ENCODE data around the gene PSMD2. TPM values are rescaled to one million over a fixed set of nuclear protein-coding genes. Genes with fewer than 3 reads are reported as not detected.
"Not testable (repeated sequence)": the region's sequence is repeated elsewhere in the genome, so short reads cannot be mapped to it uniquely, and the experiment has no call there.

Gene PSMD2
- total and polyA plus RNA-seq, 5 donors, result 161 to 230 (median 223) TPM

DNA sequence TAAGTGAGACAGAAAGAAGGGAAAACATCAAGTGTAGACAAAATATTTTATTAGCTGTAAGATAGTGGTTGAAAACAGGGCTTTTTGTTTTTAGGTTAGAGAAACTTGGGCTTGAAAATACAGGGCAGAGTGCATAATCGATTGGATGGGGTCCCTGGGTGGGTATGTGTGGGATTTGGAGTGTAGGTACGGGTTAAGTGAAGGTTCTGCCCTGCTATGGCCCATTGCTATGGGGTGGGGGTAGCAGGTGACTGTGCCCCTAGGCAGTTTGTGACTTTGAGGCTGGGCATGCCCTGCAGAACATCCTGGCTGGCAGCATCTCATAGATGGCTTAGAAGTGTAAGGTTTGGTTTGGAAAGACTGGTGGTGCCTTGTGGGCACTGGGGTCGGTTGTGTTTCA lies 34.7 kb downstream of the PSMD2 start:
- 79% methylated on average over 3 of the region's 3 CpGs for WGBS
- Histone ChIP-seq H3K27ac (ENCODE audit: low read length) (no peak overlapping the region), H3K9me3 (ENCODE audit: control insufficient read depth, low read length) (no peaks in the 10 kb centered on the region), H3K4me3 (ENCODE audit: low read length) (no peak overlapping the region), H3K4me1 (ENCODE audit: control insufficient read depth, insufficient read depth, low read length) (no peaks in the 10 kb centered on the region), H3K27me3 (ENCODE audit: control insufficient read depth, insufficient read depth) (no peaks in the 10 kb centered on the region)
- intact Hi-C loops (cut with DNase I), result no loop called here
- no peak for ATAC-seq
- peak in 1 of 3 donors; percentile 19 for DNase-seq

DNA sequence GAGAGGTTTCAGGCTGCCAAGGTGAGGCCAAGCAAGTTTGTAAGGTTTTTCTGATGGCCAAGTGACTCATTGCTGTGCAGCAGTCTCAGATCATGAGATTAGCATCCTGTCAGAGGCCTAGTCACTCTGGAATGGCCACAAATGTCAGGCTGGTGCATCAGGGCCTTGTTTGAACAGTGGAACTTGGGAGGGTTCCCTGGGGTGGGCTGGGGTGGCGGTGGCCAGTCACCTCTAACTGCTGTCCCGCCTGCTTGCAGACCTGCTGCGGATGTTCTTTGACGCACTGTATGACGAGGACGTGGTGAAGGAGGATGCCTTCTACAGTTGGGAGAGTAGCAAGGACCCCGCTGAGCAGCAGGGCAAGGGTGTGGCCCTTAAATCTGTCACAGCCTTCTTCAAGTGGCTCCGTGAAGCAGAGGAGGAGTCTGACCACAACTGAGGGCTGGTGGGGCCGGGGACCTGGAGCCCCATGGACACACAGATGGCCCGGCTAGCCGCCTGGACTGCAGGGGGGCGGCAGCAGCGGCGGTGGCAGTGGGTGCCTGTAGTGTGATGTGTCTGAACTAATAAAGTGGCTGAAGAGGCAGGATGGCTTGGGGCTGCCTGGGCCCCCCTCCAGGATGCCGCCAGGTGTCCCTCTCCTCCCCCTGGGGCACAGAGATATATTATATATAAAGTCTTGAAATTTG lies 35.6 kb downstream of the PSMD2 start:
- WGBS, result 79% methylated on average over 15 of the region's 15 CpGs

DNA sequence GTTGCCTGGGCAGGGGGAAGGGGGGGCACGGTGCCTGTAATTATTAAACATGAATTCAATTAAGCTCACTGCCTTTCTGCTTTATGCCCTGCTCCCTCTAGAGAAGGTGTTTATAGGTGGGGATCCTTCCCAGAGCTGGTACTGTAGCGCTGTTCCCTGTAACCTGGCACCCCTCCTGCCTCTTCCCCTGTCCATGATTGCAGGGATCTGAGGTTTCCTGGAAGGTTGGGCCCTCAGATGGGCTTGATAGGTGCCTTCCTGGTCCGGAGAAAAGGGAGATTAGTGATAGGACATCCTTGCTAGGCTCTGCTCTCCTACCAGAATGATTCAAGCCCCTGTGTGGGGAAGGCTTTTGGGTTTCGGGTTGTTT lies 36.2 kb downstream of the PSMD2 start:
- no peaks in the 10 kb centered on the region for H3K9me3 ChIP-seq (ENCODE audit: control insufficient read depth, low read length)
- H3K27me3 ChIP-seq (ENCODE audit: control insufficient read depth, insufficient read depth), result no peaks in the 10 kb centered on the region
- H3K4me3 ChIP-seq (ENCODE audit: low read length), result no peak overlapping the region
- intact Hi-C loops (cut with DNase I), result no loop called here
- ATAC-seq (peak in 1 of 2 donors; percentile 0), DNase-seq (peak in 2 of 3 donors; percentile 38 to 53)
- peaks cover 4% of the 10 kb centered on the region for H3K4me1 ChIP-seq (ENCODE audit: control insufficient read depth, insufficient read depth, low read length)
- H3K27ac ChIP-seq (ENCODE audit: low read length), result peak overlapping the region; percentile 97
- 48% methylated on average over 4 of the region's 4 CpGs for WGBS

More for the DNA sequence above, 35.6 kb downstream of the PSMD2 start:
- intact Hi-C loops (cut with DNase I), result no loop called here
- Histone ChIP-seq H3K27me3 (ENCODE audit: control insufficient read depth, insufficient read depth) (no peaks in the 10 kb centered on the region), H3K9me3 (ENCODE audit: control insufficient read depth, low read length) (no peaks in the 10 kb centered on the region), H3K4me3 (ENCODE audit: low read length) (no peak overlapping the region), H3K27ac (ENCODE audit: low read length) (no peak overlapping the region), H3K4me1 (ENCODE audit: control insufficient read depth, insufficient read depth, low read length) (peaks cover 4% of the 10 kb centered on the region)
- DNase-seq (peak in 2 of 3 donors; percentile 55 to 65), ATAC-seq (no peak)

GRCh38 chr3:184335661-184336546 lies 36.9 kb downstream of the PSMD2 start:
- 1% methylated on average over 77 of the region's 77 CpGs for WGBS

DNA sequence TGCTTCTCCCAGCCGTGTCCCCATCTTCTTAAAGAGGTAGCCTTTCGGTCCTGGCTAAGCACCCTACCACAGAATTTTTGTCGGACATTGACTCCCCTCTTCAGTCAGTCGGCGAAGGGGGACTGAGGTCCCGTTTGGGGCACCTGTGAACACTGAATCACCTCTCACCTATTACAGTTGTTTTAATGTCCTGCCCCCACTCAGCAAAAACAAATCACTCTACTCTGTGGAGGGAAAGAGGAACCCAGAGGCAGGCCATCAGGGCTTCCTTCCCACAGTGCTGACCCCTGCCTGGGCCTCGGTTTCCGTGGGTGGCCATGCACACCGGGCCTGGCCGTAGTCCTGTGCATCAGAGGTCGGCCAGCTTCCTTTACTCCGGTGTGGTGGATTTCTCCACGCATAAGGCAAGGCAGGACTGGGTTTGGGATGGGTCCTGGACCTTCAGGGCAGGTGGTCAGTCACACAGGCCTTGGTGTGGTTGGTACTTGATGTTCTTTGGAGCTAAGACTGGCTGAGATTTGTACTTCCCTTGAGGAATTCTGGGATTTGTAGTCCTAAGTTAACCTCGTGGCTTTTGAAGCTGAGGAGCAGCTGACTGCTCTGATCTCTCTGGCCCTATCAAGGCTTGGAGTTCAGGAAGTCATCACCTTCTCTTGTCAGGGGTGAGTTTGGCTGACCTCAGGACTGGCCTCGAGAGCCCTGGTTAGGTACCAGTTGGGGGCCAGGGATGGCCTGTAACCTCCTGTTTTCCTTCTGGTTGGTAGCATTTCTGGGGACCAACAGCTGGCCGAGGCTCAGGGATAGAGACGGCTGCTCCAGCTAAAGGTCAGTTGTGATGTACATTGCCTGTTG lies 37.7 kb downstream of the PSMD2 start:
- Histone ChIP-seq H3K27ac (ENCODE audit: low read length) (peak overlapping the region; percentile 97), H3K27me3 (ENCODE audit: control insufficient read depth, insufficient read depth) (no peaks in the 10 kb centered on the region), H3K4me3 (ENCODE audit: low read length) (peak overlapping the region; percentile 94), H3K4me1 (ENCODE audit: control insufficient read depth, insufficient read depth, low read length) (peaks cover 4% of the 10 kb centered on the region), H3K9me3 (ENCODE audit: control insufficient read depth, low read length) (no peaks in the 10 kb centered on the region)
- DNase-seq (peak in 2 of 3 donors; percentile 63 to 77), ATAC-seq (peak; percentile 40 to 50)
- intact Hi-C loops (cut with DNase I), result no loop called here
- WGBS, result 11% methylated on average over 17 of the region's 17 CpGs

More at GRCh38 chr3:184335661-184336546, 36.9 kb downstream of the PSMD2 start:
- Histone ChIP-seq H3K4me1 (ENCODE audit: control insufficient read depth, insufficient read depth, low read length) (peaks cover 4% of the 10 kb centered on the region), H3K27me3 (ENCODE audit: control insufficient read depth, insufficient read depth) (no peaks in the 10 kb centered on the region), H3K9me3 (ENCODE audit: control insufficient read depth, low read length) (no peaks in the 10 kb centered on the region), H3K27ac (ENCODE audit: low read length) (peak overlapping the region; percentile 97), H3K4me3 (ENCODE audit: low read length) (peak overlapping the region; percentile 94)
- intact Hi-C loops (cut with DNase I), result no loop called here
- DNase-seq (peak; percentile 89 to 96 (median 96)), ATAC-seq (peak; percentile 70 to 76)

- peaks cover 4% of the 10 kb centered on the region for H3K4me1 ChIP-seq (ENCODE audit: control insufficient read depth, insufficient read depth, low read length)
- 23% methylated on average over 6 of the region's 6 CpGs for WGBS
- intact Hi-C loops (cut with DNase I), result no loop called here
These were observed 38.3 kb downstream of the PSMD2 start, which contains the start of gene FAM131A for GRCh38 chr3:184337399-184337714. Gene FAM131A, plus strand, starts transcription at chr3:184337600. Its CDS starts 31 bp downstream, at chr3:184337631.

DNA sequence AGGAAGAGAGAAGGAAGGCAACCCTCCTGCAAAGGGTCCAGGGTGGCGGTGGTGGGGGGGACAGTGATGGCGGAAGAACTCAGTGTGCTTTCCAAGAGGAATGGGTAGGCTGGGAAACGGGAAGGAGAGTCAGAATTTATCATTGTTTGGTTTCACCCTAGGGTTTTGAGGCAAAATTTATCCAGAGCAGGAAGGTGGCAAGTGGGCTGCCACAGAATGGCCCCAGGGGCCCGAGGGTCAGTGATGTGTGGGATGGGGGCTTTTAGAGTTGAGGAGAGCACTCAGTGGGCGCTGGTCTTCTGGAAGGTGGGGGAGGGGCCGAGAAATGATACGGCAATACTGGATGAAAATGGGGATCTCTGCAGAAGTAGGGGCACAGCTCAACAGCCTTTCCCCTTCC lies 38.9 kb downstream of the PSMD2 start:
- H3K9me3 ChIP-seq (ENCODE audit: control insufficient read depth, low read length), result no peaks in the 10 kb centered on the region
- no peak overlapping the region for H3K4me3 ChIP-seq (ENCODE audit: low read length)
- H3K4me1 ChIP-seq (ENCODE audit: control insufficient read depth, insufficient read depth, low read length), result peaks cover 4% of the 10 kb centered on the region
- WGBS, result 45% methylated on average over 7 of the region's 7 CpGs
- ATAC-seq (no peak), DNase-seq (peak in 2 of 3 donors; percentile 49 to 54)
- H3K27ac ChIP-seq (ENCODE audit: low read length), result peak overlapping the region; percentile 97
- H3K27me3 ChIP-seq (ENCODE audit: control insufficient read depth, insufficient read depth), result no peaks in the 10 kb centered on the region
- intact Hi-C loops (cut with DNase I), result no loop called here

More at GRCh38 chr3:184337399-184337714, 38.3 kb downstream of the PSMD2 start, which contains the start of gene FAM131A:
- DNase-seq (peak; percentile 81 to 89 (median 83)), ATAC-seq (peak; percentile 46 to 64)
- Histone ChIP-seq H3K27ac (ENCODE audit: low read length) (peak within 1 kb of the TSS; percentile 97), H3K9me3 (ENCODE audit: control insufficient read depth, low read length) (no peaks in the 10 kb centered on the region), H3K4me3 (ENCODE audit: low read length) (peak within 1 kb of the TSS; percentile 94), H3K27me3 (ENCODE audit: control insufficient read depth, insufficient read depth) (no peaks in the 10 kb centered on the region)

GRCh38 chr3:184338511-184338945 lies 39.5 kb downstream of the PSMD2 start:
- DNase-seq (peak; percentile 91 to 96 (median 94)), ATAC-seq (peak; percentile 46 to 64)
- Histone ChIP-seq H3K27me3 (ENCODE audit: control insufficient read depth, insufficient read depth) (no peaks in the 10 kb centered on the region), H3K4me3 (ENCODE audit: low read length) (peak overlapping the region; percentile 29), H3K27ac (ENCODE audit: low read length) (peak overlapping the region; percentile 97), H3K4me1 (ENCODE audit: control insufficient read depth, insufficient read depth, low read length) (peaks cover 4% of the 10 kb centered on the region), H3K9me3 (ENCODE audit: control insufficient read depth, low read length) (no peaks in the 10 kb centered on the region)
- WGBS, result 14% methylated on average over 37 of the region's 37 CpGs
- intact Hi-C loops (cut with DNase I), result no loop called here

- peaks cover 4% of the 10 kb centered on the region for H3K4me1 ChIP-seq (ENCODE audit: control insufficient read depth, insufficient read depth, low read length)
- ATAC-seq, result no peak
- intact Hi-C loops (cut with DNase I), result no loop called here
These were observed 40.0 kb downstream of the PSMD2 start for GRCh38 chr3:184339001-184339400.

DNA sequence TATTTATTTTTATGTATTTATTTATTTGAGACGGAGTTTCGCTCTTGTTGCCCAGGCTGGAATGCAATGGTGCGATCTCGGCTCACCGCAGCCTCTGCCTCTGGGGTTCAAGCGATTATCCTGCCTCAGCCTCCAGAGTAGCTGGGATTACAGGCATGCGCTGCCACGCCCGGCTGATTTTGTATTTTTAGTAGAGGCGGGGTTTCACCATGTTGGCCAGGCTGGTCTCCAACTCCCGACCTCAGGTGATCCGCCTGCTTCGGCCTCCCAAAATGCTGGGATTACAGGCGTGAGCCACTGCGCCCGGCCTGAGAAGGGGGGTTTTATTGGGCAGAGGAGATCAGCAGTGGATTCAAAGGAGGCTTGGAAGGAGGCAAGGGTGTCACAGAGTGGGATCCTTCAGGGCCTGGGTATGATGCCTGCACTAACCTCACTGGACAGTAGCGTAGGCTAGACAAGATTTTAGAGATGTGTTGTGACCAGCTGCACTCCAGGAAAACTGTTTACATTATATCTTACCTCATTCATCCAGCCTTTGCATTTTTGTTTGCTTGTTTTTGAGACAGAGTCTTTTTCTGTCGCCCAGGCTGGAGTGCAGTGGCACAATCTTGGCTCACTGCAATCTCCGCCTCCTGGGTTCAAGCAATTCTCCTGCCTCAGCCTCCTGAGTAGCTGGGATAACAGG lies 40.6 kb downstream of the PSMD2 start:
- peak in 2 of 3 donors; percentile 14 to 50 for DNase-seq
- ATAC-seq; H3K27me3 ChIP-seq (ENCODE audit: control insufficient read depth, insufficient read depth); intact Hi-C loops (cut with DNase I); H3K4me1 ChIP-seq (ENCODE audit: control insufficient read depth, insufficient read depth, low read length); H3K9me3 ChIP-seq (ENCODE audit: control insufficient read depth, low read length); H3K4me3 ChIP-seq (ENCODE audit: low read length); H3K27ac ChIP-seq (ENCODE audit: low read length): not testable (repeated sequence)
- WGBS, result 94% methylated on average over 19 of the region's 19 CpGs

More at GRCh38 chr3:184339001-184339400, 40.0 kb downstream of the PSMD2 start:
- no peaks in the 10 kb centered on the region for H3K9me3 ChIP-seq (ENCODE audit: control insufficient read depth, low read length)
- H3K27me3 ChIP-seq (ENCODE audit: control insufficient read depth, insufficient read depth), result no peaks in the 10 kb centered on the region
- peak in 1 of 3 donors; percentile 63 for DNase-seq
- H3K27ac ChIP-seq (ENCODE audit: low read length), result peak overlapping the region; percentile 65
- H3K4me3 ChIP-seq (ENCODE audit: low read length), result peak overlapping the region; percentile 29
- WGBS, result 41% methylated on average over 8 of the region's 8 CpGs
